ENCODE measurements around the gene GSTO1. TPM values are rescaled to one million over a fixed set of nuclear protein-coding genes. Genes with fewer than 3 reads are reported as not detected.

Gene GSTO1
- total and polyA plus RNA-seq, 2 experiments from 2014 or later, result 52.5 to 182 TPM

DNA sequence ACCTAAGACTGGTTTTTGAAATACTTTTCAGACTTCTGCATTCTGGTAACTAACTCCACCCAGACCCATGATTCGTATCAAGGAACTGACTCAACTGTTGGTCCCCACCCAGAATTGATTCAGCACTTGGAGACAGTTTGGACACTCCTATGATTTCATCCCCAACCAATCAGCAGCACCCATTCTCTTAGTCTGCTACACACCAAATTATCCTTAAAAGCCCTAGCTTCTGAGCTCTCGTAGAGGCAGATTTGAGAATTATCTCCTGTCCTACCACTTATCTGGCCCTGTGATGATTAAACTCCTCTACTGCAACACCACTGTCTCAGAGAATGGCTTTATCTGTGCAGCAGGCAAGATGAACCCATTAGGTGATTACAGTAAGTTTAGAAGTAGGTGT lies 7.7 kb upstream of the GSTO1 start (continued):
- TF ChIP-seq, protein P1, sequence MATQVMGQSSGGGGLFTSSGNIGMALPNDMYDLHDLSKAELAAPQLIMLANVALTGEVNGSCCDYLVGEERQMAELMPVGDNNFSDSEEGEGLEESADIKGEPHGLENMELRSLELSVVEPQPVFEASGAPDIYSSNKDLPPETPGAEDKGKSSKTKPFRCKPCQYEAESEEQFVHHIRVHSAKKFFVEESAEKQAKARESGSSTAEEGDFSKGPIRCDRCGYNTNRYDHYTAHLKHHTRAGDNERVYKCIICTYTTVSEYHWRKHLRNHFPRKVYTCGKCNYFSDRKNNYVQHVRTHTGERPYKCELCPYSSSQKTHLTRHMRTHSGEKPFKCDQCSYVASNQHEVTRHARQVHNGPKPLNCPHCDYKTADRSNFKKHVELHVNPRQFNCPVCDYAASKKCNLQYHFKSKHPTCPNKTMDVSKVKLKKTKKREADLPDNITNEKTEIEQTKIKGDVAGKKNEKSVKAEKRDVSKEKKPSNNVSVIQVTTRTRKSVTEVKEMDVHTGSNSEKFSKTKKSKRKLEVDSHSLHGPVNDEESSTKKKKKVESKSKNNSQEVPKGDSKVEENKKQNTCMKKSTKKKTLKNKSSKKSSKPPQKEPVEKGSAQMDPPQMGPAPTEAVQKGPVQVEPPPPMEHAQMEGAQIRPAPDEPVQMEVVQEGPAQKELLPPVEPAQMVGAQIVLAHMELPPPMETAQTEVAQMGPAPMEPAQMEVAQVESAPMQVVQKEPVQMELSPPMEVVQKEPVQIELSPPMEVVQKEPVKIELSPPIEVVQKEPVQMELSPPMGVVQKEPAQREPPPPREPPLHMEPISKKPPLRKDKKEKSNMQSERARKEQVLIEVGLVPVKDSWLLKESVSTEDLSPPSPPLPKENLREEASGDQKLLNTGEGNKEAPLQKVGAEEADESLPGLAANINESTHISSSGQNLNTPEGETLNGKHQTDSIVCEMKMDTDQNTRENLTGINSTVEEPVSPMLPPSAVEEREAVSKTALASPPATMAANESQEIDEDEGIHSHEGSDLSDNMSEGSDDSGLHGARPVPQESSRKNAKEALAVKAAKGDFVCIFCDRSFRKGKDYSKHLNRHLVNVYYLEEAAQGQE (IDR thresholded peaks at IDR 0.05; ENCODE audit: unreplicated experiment), result no peak

DNA sequence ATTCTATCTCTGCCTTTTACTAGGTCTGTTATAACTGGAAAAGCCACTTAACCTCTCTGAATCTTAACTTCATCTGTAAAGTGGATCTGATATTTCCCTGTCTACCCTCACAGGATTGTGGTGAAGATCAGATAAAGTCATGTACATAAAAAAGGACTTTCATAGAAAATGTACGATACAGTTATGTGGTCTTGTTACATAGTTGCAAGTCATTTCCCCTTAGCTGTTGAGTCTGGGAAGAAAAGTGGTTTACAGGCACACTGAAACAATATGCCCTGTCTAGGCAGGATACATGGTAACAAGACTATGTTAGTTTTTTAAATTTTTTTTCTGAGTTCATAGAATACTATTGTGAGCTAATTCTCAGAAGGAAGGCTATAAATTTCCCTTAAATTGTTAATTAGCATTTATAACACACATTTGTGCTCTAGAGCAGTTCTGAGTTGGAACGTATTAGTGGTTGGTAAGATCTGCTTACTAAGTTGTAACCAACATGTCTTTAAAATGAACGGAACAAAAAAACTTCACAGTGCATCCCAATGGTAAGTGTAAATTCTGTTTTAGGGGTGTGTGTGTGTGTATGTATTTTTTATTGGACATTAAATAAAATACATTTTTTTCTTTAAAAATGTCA lies 7.1 kb upstream of the GSTO1 start:
- Mint-ChIP-seq H3K27ac (no peak overlapping the region), H3K27me3 (ENCODE audit: insufficient read depth, low read depth, poor library complexity) (peaks cover 5% of the 10 kb centered on the region), H3K9me3 (peaks cover 12% of the 10 kb centered on the region; the same call in 2 of the 3 replicates), H3K36me3 (ENCODE audit: low read depth) (no peaks in the 10 kb centered on the region), H3K4me3 (no peak overlapping the region), H3K4me1 (peaks cover 22% of the 10 kb centered on the region)
- H3F3A ChIP-seq (replicated peaks; ENCODE audit: low read depth), result 0 out of 2 replicates have a peak, but pooled peaks cover 4% of the 10 kb centered on the region
- no peaks in the 10 kb centered on the region for H4K20me1 ChIP-seq (replicated peaks; ENCODE audit: insufficient read depth)
- DNase-seq (ENCODE audit: low spot score) (no peak), ATAC-seq (no peak)
- H3K27me3 ChIP-seq (ENCODE audit: insufficient read depth), result no peaks in the 10 kb centered on the region
- peaks cover 25% of the 10 kb centered on the region for H3K4me1 ChIP-seq (ENCODE audit: insufficient read depth)
- H2AFZ ChIP-seq, result no peak overlapping the region
- H3K79me2 ChIP-seq (replicated peaks; ENCODE audit: insufficient read depth), result no peaks in the 10 kb centered on the region
- H3K27ac ChIP-seq (ENCODE audit: low read depth), result no peak overlapping the region
- no peaks in the 10 kb centered on the region; the same call in 1 of the 2 replicates for H3K36me3 ChIP-seq (ENCODE audit: insufficient read depth)
- H3K9me2 ChIP-seq (ENCODE audit: insufficient read depth), result peaks cover 8% of the 10 kb centered on the region; the same call in 1 of the 2 replicates
- no peak overlapping the region for H3K4me3 ChIP-seq
- TF ChIP-seq NANOG (IDR thresholded peaks at IDR 0.05; ENCODE audit: borderline replicate concordance), result no peak
- TF ChIP-seq, protein P2, sequence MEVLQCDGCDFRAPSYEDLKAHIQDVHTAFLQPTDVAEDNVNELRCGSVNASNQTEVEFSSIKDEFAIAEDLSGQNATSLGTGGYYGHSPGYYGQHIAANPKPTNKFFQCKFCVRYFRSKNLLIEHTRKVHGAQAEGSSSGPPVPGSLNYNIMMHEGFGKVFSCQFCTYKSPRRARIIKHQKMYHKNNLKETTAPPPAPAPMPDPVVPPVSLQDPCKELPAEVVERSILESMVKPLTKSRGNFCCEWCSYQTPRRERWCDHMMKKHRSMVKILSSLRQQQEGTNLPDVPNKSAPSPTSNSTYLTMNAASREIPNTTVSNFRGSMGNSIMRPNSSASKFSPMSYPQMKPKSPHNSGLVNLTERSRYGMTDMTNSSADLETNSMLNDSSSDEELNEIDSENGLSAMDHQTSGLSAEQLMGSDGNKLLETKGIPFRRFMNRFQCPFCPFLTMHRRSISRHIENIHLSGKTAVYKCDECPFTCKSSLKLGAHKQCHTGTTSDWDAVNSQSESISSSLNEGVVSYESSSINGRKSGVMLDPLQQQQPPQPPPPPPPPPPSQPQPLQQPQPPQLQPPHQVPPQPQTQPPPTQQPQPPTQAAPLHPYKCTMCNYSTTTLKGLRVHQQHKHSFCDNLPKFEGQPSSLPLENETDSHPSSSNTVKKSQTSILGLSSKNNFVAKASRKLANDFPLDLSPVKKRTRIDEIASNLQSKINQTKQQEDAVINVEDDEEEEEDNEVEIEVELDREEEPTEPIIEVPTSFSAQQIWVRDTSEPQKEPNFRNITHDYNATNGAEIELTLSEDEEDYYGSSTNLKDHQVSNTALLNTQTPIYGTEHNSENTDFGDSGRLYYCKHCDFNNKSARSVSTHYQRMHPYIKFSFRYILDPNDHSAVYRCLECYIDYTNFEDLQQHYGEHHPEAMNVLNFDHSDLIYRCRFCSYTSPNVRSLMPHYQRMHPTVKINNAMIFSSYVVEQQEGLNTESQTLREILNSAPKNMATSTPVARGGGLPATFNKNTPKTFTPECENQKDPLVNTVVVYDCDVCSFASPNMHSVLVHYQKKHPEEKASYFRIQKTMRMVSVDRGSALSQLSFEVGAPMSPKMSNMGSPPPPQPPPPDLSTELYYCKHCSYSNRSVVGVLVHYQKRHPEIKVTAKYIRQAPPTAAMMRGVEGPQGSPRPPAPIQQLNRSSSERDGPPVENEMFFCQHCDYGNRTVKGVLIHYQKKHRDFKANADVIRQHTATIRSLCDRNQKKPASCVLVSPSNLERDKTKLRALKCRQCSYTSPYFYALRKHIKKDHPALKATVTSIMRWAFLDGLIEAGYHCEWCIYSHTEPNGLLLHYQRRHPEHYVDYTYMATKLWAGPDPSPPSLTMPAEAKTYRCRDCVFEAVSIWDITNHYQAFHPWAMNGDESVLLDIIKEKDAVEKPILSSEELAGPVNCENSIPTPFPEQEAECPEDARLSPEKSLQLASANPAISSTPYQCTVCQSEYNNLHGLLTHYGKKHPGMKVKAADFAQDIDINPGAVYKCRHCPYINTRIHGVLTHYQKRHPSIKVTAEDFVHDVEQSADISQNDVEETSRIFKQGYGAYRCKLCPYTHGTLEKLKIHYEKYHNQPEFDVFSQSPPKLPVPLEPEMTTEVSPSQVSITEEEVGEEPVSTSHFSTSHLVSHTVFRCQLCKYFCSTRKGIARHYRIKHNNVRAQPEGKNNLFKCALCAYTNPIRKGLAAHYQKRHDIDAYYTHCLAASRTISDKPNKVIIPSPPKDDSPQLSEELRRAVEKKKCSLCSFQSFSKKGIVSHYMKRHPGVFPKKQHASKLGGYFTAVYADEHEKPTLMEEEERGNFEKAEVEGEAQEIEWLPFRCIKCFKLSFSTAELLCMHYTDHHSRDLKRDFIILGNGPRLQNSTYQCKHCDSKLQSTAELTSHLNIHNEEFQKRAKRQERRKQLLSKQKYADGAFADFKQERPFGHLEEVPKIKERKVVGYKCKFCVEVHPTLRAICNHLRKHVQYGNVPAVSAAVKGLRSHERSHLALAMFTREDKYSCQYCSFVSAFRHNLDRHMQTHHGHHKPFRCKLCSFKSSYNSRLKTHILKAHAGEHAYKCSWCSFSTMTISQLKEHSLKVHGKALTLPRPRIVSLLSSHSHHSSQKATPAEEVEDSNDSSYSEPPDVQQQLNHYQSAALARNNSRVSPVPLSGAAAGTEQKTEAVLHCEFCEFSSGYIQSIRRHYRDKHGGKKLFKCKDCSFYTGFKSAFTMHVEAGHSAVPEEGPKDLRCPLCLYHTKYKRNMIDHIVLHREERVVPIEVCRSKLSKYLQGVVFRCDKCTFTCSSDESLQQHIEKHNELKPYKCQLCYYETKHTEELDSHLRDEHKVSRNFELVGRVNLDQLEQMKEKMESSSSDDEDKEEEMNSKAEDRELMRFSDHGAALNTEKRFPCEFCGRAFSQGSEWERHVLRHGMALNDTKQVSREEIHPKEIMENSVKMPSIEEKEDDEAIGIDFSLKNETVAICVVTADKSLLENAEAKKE (CRISPR knock-in tag; IDR thresholded peaks at IDR 0.05), result no peak
- no peak for TF ChIP-seq ZNF114 (CRISPR knock-in tag; IDR thresholded peaks at IDR 0.05)
- no peak for TF ChIP-seq EZH2 (IDR thresholded peaks at IDR 0.05; ENCODE audit: low read depth, unreplicated experiment)
- TF ChIP-seq STAT1 (IDR thresholded peaks at IDR 0.05; ENCODE audit: unreplicated experiment), result no peak
- TF ChIP-seq CREB1 (CRISPR knock-in tag; IDR thresholded peaks at IDR 0.05; ENCODE audit: low read depth), result no peak
- TF ChIP-seq EZH2phosphoT487 (IDR thresholded peaks at IDR 0.05; ENCODE audit: unreplicated experiment), result no peak
- TF ChIP-seq, protein P3, sequence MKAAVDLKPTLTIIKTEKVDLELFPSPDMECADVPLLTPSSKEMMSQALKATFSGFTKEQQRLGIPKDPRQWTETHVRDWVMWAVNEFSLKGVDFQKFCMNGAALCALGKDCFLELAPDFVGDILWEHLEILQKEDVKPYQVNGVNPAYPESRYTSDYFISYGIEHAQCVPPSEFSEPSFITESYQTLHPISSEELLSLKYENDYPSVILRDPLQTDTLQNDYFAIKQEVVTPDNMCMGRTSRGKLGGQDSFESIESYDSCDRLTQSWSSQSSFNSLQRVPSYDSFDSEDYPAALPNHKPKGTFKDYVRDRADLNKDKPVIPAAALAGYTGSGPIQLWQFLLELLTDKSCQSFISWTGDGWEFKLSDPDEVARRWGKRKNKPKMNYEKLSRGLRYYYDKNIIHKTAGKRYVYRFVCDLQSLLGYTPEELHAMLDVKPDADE (IDR thresholded peaks at IDR 0.05), result no peak
- TF ChIP-seq ZNF331 (CRISPR knock-in tag; IDR thresholded peaks at IDR 0.05; ENCODE audit: low read depth), result no peak
- H3K4me2 ChIP-seq, result no peak overlapping the region

Measured in GM23338 (cell line).